ENCODE measurements around the gene NAPEPLD. TPM values are rescaled to one million over a fixed set of nuclear protein-coding genes. Genes with fewer than 3 reads are reported as not detected.
"Not testable (repeated sequence)": the region's sequence is repeated elsewhere in the genome, so short reads cannot be mapped to it uniquely, and the experiment has no call there.

NAPEPLD gene
- total RNA-seq, 2 donors from 2014 or later: 11.2 to 12.9 TPM

- intact Hi-C loops (cut with DNase I): no loop called here
- 37 to 41% methylated on average over 3 of the region's 3 CpGs for WGBS, 2 donors
- Histone ChIP-seq H3K4me1 (no peaks in the 10 kb centered on the region), H3K27ac (no peak overlapping the region), H3K9me3 (no peaks in the 10 kb centered on the region), H3K4me3 (no peak overlapping the region), H3K36me3 (replicated peaks in 1 of 2; ENCODE audit: insufficient read depth in 1 of 2, low read depth in 2 of 2) (peaks cover 0 to 2% of the 10 kb centered on the region in 2 donors), H3K27me3 (no peaks in the 10 kb centered on the region)
- DNase-seq (no peak), ATAC-seq (no peak)
- no peak for TF ChIP-seq POLR2A (IDR thresholded peaks at IDR 0.05)
- TF ChIP-seq CTCF (IDR thresholded peaks at IDR 0.05): no peak
Measured at GRCh38 chr7:103094102-103094501, 54.8 kb downstream of the NAPEPLD start.

DNA sequence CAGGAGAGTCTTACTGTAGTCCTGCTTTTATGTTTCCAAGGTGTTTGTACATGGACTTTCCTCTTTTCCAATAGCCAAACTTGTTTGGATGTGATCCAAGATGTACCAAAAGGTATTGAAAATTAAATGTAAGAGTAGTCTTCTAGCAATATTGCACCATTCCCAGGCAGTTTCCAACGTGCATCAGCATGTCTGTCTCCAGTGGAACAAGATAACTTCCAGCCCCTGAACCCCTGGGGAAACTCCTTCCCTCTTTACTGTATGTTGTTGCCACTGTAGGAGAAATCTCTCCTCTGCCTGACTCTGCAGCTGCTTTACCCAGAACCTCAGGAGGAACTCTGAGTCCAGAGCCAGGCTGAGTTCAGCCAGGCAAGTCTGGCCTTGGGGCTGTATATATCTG, 55.5 kb downstream of the NAPEPLD start:
- H3K27me3 ChIP-seq: no peaks in the 10 kb centered on the region
- WGBS, 2 donors: 50 to 60% methylated on average over 1 of the region's 1 CpG
- H3K4me3 ChIP-seq: no peak overlapping the region
- H3K9me3 ChIP-seq: no peaks in the 10 kb centered on the region
- H3K27ac ChIP-seq: no peak overlapping the region
- TF ChIP-seq CTCF (IDR thresholded peaks at IDR 0.05): no peak
- TF ChIP-seq POLR2A (IDR thresholded peaks at IDR 0.05): no peak
- H3K4me1 ChIP-seq: no peaks in the 10 kb centered on the region
- peaks cover 0 to 2% of the 10 kb centered on the region in 2 donors for H3K36me3 ChIP-seq (replicated peaks in 1 of 2; ENCODE audit: insufficient read depth in 1 of 2, low read depth in 2 of 2)
- DNase-seq: no peak
- intact Hi-C loops (cut with DNase I): no loop called here
- ATAC-seq: no peak

- ATAC-seq; DNase-seq; H3K9me3 ChIP-seq; intact Hi-C loops (cut with DNase I); H3K4me1 ChIP-seq; H3K27ac ChIP-seq; H3K27me3 ChIP-seq; H3K36me3 ChIP-seq (replicated peaks in 1 of 2; ENCODE audit: insufficient read depth in 1 of 2, low read depth in 2 of 2); H3K4me3 ChIP-seq: not testable (repeated sequence)
- WGBS, 2 donors: 66 to 73% methylated on average over 4 of the region's 4 CpGs
Measured at GRCh38 chr7:103092321-103092720, 56.6 kb downstream of the NAPEPLD start.

DNA sequence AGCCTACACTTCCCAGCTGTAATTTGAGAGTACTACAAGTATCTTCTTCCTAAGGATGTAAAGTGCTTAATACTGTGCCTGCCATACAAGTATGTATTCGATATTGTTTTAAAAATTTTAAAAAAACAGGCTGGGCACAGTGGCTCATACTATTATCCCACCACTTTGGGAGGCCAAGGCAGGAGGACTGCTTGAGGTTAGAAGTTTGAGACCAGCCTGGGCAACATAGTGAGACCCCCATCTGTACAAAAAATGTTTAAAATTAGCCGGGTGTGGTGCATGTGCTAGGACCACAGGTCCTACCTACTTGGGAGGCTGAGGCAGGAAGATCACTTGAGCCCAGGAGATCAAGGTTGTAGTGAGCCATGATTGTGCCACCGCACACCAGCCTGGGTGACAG, 65.7 kb downstream of the NAPEPLD start:
- Histone ChIP-seq H3K9me3 (no peaks in the 10 kb centered on the region), H3K27ac (no peak overlapping the region), H3K27me3 (no peaks in the 10 kb centered on the region), H3K4me1 (no peaks in the 10 kb centered on the region), H3K4me3 (no peak overlapping the region), H3K36me3 (replicated peaks in 1 of 2; ENCODE audit: insufficient read depth in 1 of 2, low read depth in 2 of 2) (peaks cover 0 to 4% of the 10 kb centered on the region in 2 donors)
- no peak for ATAC-seq
- WGBS, 2 donors: 82 to 85% methylated on average over 3 of the region's 3 CpGs
- intact Hi-C loops (cut with DNase I): no loop called here
- TF ChIP-seq POLR2A (IDR thresholded peaks at IDR 0.05) (no peak), CTCF (IDR thresholded peaks at IDR 0.05) (no peak)
- no peak for DNase-seq

DNA sequence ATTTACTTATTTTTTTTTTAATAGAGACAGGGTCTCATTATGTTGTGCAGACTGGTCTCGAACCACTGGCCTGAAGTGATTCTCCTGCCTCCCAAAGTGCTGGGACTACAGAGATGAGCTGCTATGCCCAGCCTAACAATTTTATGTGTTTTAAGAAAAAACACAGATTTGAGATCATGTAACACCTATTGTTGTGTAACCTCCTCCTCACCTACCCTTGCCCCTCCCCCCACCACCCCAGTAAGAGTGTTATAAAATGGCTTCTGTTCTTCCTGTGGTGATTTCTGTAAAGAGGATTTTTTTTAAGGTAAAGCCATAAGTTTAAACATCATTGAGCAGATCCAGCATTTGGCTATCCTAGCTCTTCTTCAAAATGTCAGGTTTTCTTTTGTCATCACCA, 66.4 kb downstream of the NAPEPLD start:
- H3K4me3 ChIP-seq: no peak overlapping the region
- peaks cover 0 to 4% of the 10 kb centered on the region in 2 donors for H3K36me3 ChIP-seq (replicated peaks in 1 of 2; ENCODE audit: insufficient read depth in 1 of 2, low read depth in 2 of 2)
- WGBS, 2 donors: 96 to 100% methylated on average over 1 of the region's 1 CpG
- intact Hi-C loops (cut with DNase I): no loop called here
- H3K9me3 ChIP-seq: no peaks in the 10 kb centered on the region
- H3K27ac ChIP-seq: no peak overlapping the region
- H3K27me3 ChIP-seq: no peaks in the 10 kb centered on the region
- TF ChIP-seq CTCF (IDR thresholded peaks at IDR 0.05) (no peak), POLR2A (IDR thresholded peaks at IDR 0.05) (no peak)
- no peaks in the 10 kb centered on the region for H3K4me1 ChIP-seq
- ATAC-seq (no peak), DNase-seq (no peak)
